ENCODE results near the gene ST8SIA2.

GRCh38 chr15:92391640-92392039 lies 2.0 kb upstream of the ST8SIA2 start:
- peak; percentile 47 for TF ChIP-seq CTCF (IDR thresholded peaks at IDR 0.05; ENCODE audit: poor library complexity)
- no peak for TF ChIP-seq EZH2 (IDR thresholded peaks at IDR 0.05; ENCODE audit: borderline replicate concordance)

All from hepatocyte (in vitro differentiated cells).